Loucy (cell line): ENCODE data around the gene GPR84.

Source experiments
- CTCF ChIP-seq: fragments of 200-600 bp; sonication (generic); conservative IDR thresholded peaks from 2 replicates; pipeline ENCODE4 v1.5.1; 2014; ENCODE audit warnings: mild to moderate bottlenecking, antibody characterized with exemption, low read length
- EZH2phosphoT487 ChIP-seq: fragments of 200-600 bp; IDR thresholded peaks from 2 replicates; pipeline ENCODE4 v1.6.1; 2018; ENCODE audit warnings: antibody characterized with exemption, mild to moderate bottlenecking, moderate library complexity, borderline replicate concordance

GRCh38 chr12:54405106-54405505 lies 40.8 kb upstream of the GPR84 start:
- TF ChIP-seq CTCF (no peak), EZH2phosphoT487 (no peak)
